WTC11 (cell line): ENCODE results near the gene ALG2.

Experiments used
- NR2C2 ChIP-seq: sonication (generic); formaldehyde crosslinking; IDR thresholded peaks from 2 replicates; pipeline ENCODE4 v1.8.0; 2022; ENCODE audit warnings: mild to moderate bottlenecking, missing genetic modification reagents
- TF ChIP-seq, protein P1 (sequence below): sonication (generic); formaldehyde crosslinking; IDR thresholded peaks from 2 replicates; pipeline ENCODE4 v1.8.1; 2022; ENCODE audit warnings: missing genetic modification reagents, borderline replicate concordance
- TF ChIP-seq, protein P2 (sequence below): fragments of 200-600 bp; IDR thresholded peaks from 2 replicates; pipeline ENCODE4 v1.8.0; 2022; ENCODE audit warnings: antibody characterized with exemption

DNA sequence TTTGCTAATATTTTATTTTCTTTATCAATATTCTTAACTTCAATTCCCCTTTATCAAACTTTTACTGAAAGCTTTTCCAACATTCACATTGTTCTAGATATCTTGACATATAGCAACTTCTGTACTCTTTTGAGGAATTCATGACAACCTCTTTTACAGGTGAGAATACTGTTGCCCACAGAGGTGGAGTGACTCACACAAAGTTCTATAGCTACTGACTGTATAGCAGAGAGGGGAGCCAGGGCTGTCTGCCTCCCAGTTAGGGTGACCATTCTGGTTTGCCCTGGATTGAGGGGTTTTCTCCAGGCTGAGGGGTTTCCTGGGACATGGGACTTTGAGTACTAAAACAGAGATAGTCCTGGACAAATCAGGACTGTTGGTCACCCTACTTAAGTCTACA, 16.6 kb upstream of the ALG2 start:
- TF ChIP-seq, protein P1, sequence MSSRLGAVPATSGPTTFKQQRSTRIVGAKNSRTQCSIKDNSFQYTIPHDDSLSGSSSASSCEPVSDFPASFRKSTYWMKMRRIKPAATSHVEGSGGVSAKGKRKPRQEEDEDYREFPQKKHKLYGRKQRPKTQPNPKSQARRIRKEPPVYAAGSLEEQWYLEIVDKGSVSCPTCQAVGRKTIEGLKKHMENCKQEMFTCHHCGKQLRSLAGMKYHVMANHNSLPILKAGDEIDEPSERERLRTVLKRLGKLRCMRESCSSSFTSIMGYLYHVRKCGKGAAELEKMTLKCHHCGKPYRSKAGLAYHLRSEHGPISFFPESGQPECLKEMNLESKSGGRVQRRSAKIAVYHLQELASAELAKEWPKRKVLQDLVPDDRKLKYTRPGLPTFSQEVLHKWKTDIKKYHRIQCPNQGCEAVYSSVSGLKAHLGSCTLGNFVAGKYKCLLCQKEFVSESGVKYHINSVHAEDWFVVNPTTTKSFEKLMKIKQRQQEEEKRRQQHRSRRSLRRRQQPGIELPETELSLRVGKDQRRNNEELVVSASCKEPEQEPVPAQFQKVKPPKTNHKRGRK = no peak
- TF ChIP-seq, protein P2, sequence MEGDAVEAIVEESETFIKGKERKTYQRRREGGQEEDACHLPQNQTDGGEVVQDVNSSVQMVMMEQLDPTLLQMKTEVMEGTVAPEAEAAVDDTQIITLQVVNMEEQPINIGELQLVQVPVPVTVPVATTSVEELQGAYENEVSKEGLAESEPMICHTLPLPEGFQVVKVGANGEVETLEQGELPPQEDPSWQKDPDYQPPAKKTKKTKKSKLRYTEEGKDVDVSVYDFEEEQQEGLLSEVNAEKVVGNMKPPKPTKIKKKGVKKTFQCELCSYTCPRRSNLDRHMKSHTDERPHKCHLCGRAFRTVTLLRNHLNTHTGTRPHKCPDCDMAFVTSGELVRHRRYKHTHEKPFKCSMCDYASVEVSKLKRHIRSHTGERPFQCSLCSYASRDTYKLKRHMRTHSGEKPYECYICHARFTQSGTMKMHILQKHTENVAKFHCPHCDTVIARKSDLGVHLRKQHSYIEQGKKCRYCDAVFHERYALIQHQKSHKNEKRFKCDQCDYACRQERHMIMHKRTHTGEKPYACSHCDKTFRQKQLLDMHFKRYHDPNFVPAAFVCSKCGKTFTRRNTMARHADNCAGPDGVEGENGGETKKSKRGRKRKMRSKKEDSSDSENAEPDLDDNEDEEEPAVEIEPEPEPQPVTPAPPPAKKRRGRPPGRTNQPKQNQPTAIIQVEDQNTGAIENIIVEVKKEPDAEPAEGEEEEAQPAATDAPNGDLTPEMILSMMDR = no peak
- TF ChIP-seq NR2C2 (CRISPR knock-in tag) = no peak
